DND-41 (cell line): Measurements from ENCODE around the gene PPDPF.
"Not testable (repeated sequence)": the region's sequence is repeated elsewhere in the genome, so short reads cannot be mapped to it uniquely, and the experiment has no call there.

ENCODE experiments used
- ATAC-seq: fragments of 200-7000 bp; cut with Tn5 transposase; 3 replicates; pipeline ENCODE4 v1.9.1; 2021; ENCODE audit warnings: low read depth; ENCODE audit not compliant: insufficient read depth
- DNase-seq: peaks from one replicate; pipeline ENCODE4 v3.0.0-alpha.2; 2020
- H2AFZ ChIP-seq: 2 replicates; pipeline ENCODE4 v1.6.0; 2012; ENCODE audit warnings: low read depth, low read length
- H3K27ac ChIP-seq: 2 replicates; pipeline ENCODE4 v1.5.1; 2012; ENCODE audit warnings: low read length, inconsistent platforms
- H3K27me3 ChIP-seq: fragments of 200-600 bp; sonication (generic); 2 replicates; pipeline ENCODE4 v1.6.0; 2012; ENCODE audit warnings: low read length, mild to moderate bottlenecking, inconsistent platforms; ENCODE audit not compliant: insufficient read depth, poor library complexity
- H3K36me3 ChIP-seq: 2 replicates; pipeline ENCODE4 v1.5.1; 2012; ENCODE audit warnings: low read length, inconsistent platforms; ENCODE audit not compliant: insufficient read depth
- H3K4me1 ChIP-seq: 2 replicates; pipeline ENCODE4 v1.5.1; 2012; ENCODE audit warnings: mild to moderate bottlenecking, low read length; ENCODE audit not compliant: insufficient read depth
- H3K4me2 ChIP-seq: 2 replicates; pipeline ENCODE4 v1.6.0; 2012; ENCODE audit warnings: mild to moderate bottlenecking, moderate library complexity, low read length, inconsistent platforms; ENCODE audit not compliant: insufficient read depth
- H3K4me3 ChIP-seq, 2 experiments: fragments of 200-600 bp in 1 of 2; shearing (Covaris generic) in 1 of 2; 2 replicates each; pipeline ENCODE4 v1.5.1; 2012 to 2016; ENCODE audit warnings: inconsistent platforms in 2 of 2, low read length in 2 of 2, mild to moderate bottlenecking in 2 of 2, low read depth in 1 of 2, moderate library complexity in 1 of 2
- H3K79me2 ChIP-seq: 2 replicates; pipeline ENCODE4 v1.6.0; 2012; ENCODE audit warnings: low read length, inconsistent platforms; ENCODE audit not compliant: insufficient read depth
- H3K9ac ChIP-seq: 2 replicates; pipeline ENCODE4 v1.6.0; 2012; ENCODE audit warnings: low read depth, mild to moderate bottlenecking, inconsistent platforms, low read length, moderate library complexity
- H3K9me3 ChIP-seq: 2 replicates; pipeline ENCODE4 v1.5.1; 2012; ENCODE audit warnings: low read length, moderate library complexity, mild to moderate bottlenecking, inconsistent platforms; ENCODE audit not compliant: insufficient read depth, severe bottlenecking
- H4K20me1 ChIP-seq: 2 replicates; pipeline ENCODE4 v1.6.0; 2012; ENCODE audit warnings: low read length; ENCODE audit not compliant: insufficient read depth
- EZH2 ChIP-seq: IDR thresholded peaks from 3 replicates; pipeline ENCODE4 v1.6.1; 2012; ENCODE audit warnings: borderline replicate concordance, low read depth, mild to moderate bottlenecking, moderate library complexity, low read length, inconsistent platforms; ENCODE audit not compliant: severe bottlenecking
- TF ChIP-seq, protein P1 (sequence below): IDR thresholded peaks from 2 replicates; pipeline ENCODE4 v1.5.1; 2012; ENCODE audit warnings: borderline replicate concordance, low read length, moderate library complexity, mild to moderate bottlenecking; ENCODE audit not compliant: poor library complexity, severe bottlenecking; ENCODE audit errors: extremely low read depth

The PPDPF gene

DNA sequence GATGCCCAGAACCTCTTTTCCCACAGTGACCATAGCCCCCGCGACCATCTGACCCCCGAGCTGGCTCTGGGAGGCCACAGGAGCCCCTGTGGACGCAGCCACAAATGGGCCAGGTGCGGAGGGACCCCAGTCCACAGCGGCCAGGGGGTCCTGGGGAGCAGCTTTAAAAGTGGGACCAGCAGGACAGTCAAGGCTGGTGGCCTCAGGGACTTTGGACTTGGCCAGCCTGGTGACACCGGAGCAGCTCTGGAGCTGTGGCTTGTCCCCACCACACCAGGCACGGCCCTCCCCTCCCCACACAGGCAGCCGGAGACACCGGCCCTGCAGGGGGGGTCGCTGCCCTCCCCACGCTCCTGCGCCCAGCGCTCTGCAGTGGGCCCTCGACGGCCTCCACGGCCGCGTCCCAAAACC, 36.9 kb downstream of the PPDPF start:
- no peak overlapping the region for H3K27ac ChIP-seq
- TF ChIP-seq, protein P1, sequence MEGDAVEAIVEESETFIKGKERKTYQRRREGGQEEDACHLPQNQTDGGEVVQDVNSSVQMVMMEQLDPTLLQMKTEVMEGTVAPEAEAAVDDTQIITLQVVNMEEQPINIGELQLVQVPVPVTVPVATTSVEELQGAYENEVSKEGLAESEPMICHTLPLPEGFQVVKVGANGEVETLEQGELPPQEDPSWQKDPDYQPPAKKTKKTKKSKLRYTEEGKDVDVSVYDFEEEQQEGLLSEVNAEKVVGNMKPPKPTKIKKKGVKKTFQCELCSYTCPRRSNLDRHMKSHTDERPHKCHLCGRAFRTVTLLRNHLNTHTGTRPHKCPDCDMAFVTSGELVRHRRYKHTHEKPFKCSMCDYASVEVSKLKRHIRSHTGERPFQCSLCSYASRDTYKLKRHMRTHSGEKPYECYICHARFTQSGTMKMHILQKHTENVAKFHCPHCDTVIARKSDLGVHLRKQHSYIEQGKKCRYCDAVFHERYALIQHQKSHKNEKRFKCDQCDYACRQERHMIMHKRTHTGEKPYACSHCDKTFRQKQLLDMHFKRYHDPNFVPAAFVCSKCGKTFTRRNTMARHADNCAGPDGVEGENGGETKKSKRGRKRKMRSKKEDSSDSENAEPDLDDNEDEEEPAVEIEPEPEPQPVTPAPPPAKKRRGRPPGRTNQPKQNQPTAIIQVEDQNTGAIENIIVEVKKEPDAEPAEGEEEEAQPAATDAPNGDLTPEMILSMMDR, result no peak
- TF ChIP-seq EZH2, result no peak
- ATAC-seq, result no peak

DNA sequence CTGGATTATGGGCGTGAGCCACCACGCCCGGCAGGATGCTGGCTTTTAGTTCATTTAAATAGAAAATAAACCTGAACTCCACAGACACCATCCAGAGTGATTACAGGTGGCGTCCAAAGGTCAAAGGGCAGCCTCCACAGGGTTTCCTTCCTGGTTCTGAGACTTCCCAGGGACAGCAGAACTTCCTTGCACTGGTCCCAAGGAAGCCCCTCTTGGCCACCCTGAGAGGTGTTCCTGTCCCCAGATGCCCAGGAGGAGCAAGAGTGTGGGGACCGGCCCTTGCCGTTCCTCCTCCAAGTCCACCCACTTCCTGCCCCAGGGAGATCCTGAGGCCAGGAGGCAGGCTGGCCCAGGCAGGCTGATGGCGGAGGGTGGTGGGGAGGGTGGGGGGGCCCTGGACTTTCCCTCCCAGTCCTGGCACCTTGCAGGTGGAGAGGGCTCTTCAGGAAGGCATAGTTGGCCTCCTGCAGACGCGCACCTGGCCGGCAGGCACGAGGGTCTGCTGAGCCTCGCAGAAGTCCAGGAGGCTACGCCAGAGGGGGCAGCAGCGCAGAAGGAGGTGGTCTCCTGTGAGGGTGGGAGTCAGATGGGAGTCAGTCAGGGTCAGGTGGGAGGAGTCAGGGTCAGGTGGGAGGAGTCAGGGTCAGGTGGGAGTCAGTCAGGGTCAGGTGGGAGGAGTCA, 38.4 kb downstream of the PPDPF start:
- no peaks in the 10 kb centered on the region for H3K36me3 ChIP-seq
- no peak overlapping the region for H2AFZ ChIP-seq
- H3K9me3 ChIP-seq, result no peaks in the 10 kb centered on the region
- no peak for DNase-seq
- H3K4me3 ChIP-seq, result no peak overlapping the region
- H3K4me2 ChIP-seq, result no peak overlapping the region
- TF ChIP-seq, protein P1, result no peak
- no peak for TF ChIP-seq EZH2
- no peak overlapping the region for H3K27ac ChIP-seq
- H3K4me1 ChIP-seq, result peaks cover 10% of the 10 kb centered on the region
- H3K9ac ChIP-seq, result no peak overlapping the region
- no peaks in the 10 kb centered on the region for H3K79me2 ChIP-seq
- peaks cover 9% of the 10 kb centered on the region for H4K20me1 ChIP-seq
- no peak for ATAC-seq
- no peaks in the 10 kb centered on the region for H3K27me3 ChIP-seq

More for the DNA sequence above, 36.9 kb downstream of the PPDPF start:
- Histone ChIP-seq H3K4me1 (peaks cover 25% of the 10 kb centered on the region), H3K9ac (no peak overlapping the region), H3K79me2 (no peaks in the 10 kb centered on the region), H3K4me2 (no peak overlapping the region), H3K4me3 (no peak overlapping the region), H3K36me3 (no peaks in the 10 kb centered on the region), H3K9me3 (no peaks in the 10 kb centered on the region), H3K27me3 (no peaks in the 10 kb centered on the region), H4K20me1 (peaks cover 9% of the 10 kb centered on the region), H2AFZ (no peak overlapping the region)
- DNase-seq, result no peak

DNA sequence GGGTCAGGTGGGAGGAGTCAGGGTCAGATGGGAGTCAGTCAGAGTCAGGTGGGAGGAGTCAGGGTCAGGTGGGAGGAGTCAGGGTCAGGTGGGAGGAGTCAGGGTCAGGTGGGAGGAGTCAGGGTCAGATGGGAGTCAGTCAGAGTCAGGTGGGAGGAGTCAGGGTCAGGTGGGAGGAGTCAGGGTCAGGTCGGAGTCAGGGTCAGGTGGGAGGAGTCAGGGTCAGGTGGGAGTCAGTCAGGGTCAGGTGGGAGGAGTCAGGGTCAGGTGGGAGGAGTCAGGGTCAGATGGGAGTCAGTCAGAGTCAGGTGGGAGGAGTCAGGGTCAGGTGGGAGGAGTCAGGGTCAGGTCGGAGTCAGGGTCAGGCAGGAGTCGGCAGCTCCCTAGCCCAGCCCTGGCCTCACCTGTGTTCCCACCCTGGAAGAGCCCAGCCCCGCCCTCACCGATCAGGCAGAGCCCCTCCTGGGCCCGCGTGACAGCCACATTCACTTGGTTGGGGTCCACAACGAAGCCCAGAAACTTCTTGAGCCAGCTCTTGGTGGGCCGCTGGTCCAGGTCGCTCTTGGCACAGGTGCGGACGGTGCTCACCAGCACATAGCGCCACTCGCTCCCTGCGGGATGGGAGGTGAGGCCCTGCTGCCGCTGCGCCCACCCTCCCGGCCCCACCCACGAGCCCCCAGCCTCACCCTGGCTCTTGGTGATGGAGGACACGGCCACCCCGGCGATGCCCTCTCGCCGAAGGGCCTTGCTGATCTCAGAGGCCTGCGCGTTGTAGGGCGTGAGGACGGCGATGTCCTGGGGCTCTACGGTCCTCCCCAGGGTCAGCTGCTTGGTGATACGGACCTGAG, 39.1 kb downstream of the PPDPF start:
- H3K9ac ChIP-seq, H4K20me1 ChIP-seq, H3K27ac ChIP-seq, H3K36me3 ChIP-seq, H3K27me3 ChIP-seq, H3K4me2 ChIP-seq, H3K9me3 ChIP-seq, H2AFZ ChIP-seq, H3K4me1 ChIP-seq, H3K79me2 ChIP-seq, DNase-seq, ATAC-seq, H3K4me3 ChIP-seq: not testable (repeated sequence)

DNA sequence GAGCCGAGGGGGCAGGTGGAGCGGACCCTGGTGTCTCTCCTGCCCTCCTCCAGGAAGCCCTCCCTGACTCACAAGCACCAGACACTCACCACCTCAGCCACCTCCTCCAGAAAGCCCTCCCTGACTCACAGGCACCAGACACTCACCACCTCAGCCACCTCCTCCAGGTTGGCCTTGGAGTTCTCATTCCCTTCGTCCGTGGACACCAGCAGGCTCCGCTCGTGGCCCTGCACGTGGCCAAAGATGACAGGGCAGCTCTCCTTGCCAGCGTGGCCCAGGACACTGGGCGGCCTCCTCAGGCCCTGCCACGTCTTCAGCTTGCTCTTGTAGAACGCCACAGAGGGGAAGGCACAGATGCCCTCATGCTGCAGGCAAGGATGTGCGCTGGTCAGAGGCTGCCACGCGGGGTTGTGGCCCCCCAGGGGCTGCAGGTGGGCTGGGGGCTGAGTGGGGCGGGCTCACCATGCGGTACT, 39.8 kb downstream of the PPDPF start:
- TF ChIP-seq, protein P1, result no peak
- no peak for TF ChIP-seq EZH2
- Histone ChIP-seq H2AFZ (no peak overlapping the region), H4K20me1 (no peaks in the 10 kb centered on the region; the same call in 1 of the 2 replicates), H3K4me2 (no peak overlapping the region), H3K9me3 (no peaks in the 10 kb centered on the region), H3K27me3 (no peaks in the 10 kb centered on the region), H3K9ac (no peak overlapping the region), H3K4me3 (no peak overlapping the region), H3K36me3 (no peaks in the 10 kb centered on the region), H3K4me1 (no peaks in the 10 kb centered on the region), H3K79me2 (no peaks in the 10 kb centered on the region), H3K27ac (no peak overlapping the region)
- ATAC-seq, result no peak
- no peak for DNase-seq
